ENCODE data around the gene ACTN4.

- TF ChIP-seq CTCF (IDR thresholded peaks at IDR 0.05): no peak
- TF ChIP-seq REST (IDR thresholded peaks at IDR 0.05; ENCODE audit: insufficient read depth in 1 of 2, low read depth in 2 of 2, low read length in 1 of 2): no peak
- no peak for TF ChIP-seq SIN3A (IDR thresholded peaks at IDR 0.05; ENCODE audit: borderline replicate concordance, insufficient read depth, low read depth, low read length)
These were observed 47.7 kb upstream of the ACTN4 start for GRCh38 chr19:38599722-38600121.

All from Panc1 (cell line).